Measurements from ENCODE around the gene FAM156A.
A peak's percentile ranks its signal among the peaks of the same experiment; 100 is the strongest.
"Not testable (repeated sequence)": the region's sequence is repeated elsewhere in the genome, so short reads cannot be mapped to it uniquely, and the experiment has no call there.

FAM156A gene

GRCh38 chrX:52958113-52958959 is at the start of gene FAM156A:
FAM156A (minus strand) TSS chrX:52958518; CDS start chrX:52948588, 9,930 bp downstream.
- DNase-seq, result not testable (repeated sequence)

- no peak for DNase-seq
Observed at GRCh38 chrX:53005327-53005726, 47.0 kb upstream of the FAM156A start.

GRCh38 chrX:53004811-53005210 is 46.5 kb upstream of the FAM156A start:
- DNase-seq, result no peak

GRCh38 chrX:53004038-53004437 is 45.7 kb upstream of the FAM156A start:
- no peak for DNase-seq

- DNase-seq, result no peak
Observed at GRCh38 chrX:53003111-53003510, 44.8 kb upstream of the FAM156A start.

DNA sequence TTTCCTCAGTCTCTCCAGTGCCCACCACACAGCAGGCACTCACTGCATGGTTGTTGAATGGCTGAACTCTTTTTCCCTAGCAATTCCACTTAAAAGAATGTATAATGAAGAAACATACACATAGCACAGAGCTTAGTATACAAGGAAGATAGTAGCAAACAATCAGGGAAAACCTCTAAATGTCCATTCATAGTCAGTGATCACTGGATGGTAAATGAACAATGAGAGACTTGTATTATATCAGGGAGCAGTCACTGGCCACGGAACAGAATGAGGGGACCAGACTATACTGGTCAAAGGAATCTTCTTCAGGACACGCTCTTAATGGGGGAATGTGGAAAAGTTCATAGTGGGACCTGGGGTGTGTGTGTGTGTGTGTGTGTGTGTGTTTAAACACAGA is 43.6 kb upstream of the FAM156A start:
- DNase-seq, result no peak

DNA sequence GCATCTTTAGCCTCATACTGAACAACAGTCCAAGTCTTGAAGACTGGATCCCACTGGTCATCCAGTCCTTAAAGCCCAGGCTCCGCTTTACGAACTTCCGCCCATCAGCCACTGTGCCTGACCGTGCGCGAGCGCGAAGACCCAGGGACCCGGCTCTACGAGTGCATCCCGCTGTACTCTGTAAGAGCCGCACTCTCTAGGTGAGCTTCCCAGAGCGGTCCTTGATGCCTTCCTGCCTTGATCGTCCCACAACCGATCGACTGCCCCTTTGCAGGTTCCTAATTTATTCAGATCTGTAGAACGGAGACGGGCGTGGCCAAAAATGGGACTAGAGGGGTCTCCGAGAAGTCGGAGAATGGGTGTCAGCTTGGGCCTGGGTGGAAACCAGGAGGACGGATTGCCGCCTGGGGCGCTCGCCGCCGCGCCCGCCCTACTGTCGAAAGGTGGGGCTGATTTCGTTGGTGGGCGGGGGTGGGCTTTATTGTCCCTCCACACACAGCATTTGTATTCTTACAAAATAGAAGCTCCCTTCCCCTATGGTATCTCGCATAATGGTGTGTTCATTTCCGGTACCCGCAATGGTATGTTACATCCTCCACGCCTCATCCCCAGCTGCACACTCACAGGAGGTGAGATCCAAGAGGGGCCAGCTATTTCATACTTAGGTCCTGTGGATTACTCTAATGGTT is 42.3 kb upstream of the FAM156A start:
- no peak for DNase-seq

DNA sequence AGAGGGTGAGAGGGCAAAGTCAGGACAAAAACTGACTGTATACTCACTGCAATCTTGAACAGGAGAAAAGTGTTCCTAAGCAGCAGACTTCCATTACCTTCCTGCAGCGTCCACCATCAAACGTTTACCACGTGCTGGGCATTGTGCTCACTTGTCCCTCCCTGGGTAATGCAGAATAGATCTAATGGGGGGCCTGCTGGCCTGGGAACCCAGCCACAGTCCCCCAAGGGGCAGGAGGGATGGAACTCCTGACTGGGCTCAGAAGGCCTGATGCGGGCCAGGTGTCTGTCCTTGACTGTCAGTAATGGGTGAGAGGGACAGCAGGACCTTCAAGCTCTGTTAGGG is 37.6 kb upstream of the FAM156A start:
- DNase-seq, result no peak

GRCh38 chrX:52995135-52995986 is 37.0 kb upstream of the FAM156A start:
- peak; percentile 54 for DNase-seq

DNA sequence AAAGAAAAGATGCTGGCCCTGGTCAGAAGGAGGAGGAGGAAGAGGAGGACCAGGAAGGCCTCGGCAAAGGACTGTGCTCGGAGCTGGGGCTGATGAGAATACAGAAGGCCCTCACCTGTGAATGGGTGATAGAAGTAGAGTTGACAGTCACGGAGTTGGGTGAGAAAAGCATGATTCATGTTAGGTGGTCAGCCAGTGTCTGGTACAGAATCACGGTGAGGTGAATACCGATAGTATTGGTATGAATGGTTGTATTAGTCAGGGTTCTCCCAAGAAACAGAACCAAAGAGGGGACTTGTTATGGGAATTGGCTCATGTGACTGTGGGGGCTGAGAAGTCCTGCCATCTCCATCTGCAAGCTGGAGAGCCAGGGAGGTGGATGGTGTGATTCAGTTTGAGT is 32.5 kb upstream of the FAM156A start:
- DNase-seq, result no peak

DNA sequence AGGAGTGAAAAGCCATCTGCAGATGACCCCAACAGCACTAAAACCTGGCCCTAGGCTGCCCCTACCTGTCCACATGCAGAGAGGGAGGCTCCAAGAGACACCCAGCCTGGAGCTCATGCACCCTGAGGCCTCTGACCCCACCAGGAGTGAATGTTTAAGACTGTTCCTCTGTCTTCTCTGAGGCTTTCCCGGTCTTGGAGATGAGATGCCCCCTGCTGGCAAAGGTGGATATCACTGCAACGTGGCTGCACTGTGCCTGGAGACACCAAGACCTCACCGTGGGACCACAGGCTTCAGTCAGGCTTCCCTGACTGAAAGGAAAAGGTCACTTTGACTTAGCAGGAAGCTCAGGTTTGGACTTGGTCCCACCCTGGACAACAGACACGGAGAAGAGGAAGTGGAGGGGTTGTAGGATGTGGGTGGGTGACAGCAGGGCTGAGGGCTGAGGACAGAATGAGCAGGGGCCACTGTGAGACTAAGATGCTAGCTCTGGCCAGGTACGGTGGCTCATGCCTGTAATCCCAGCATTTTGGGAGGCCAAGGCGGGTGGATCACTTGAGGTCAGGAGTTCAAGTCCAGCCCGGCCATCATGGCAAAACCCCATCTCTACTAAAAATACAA is 31.8 kb upstream of the FAM156A start:
- not testable (repeated sequence) for DNase-seq

DNA sequence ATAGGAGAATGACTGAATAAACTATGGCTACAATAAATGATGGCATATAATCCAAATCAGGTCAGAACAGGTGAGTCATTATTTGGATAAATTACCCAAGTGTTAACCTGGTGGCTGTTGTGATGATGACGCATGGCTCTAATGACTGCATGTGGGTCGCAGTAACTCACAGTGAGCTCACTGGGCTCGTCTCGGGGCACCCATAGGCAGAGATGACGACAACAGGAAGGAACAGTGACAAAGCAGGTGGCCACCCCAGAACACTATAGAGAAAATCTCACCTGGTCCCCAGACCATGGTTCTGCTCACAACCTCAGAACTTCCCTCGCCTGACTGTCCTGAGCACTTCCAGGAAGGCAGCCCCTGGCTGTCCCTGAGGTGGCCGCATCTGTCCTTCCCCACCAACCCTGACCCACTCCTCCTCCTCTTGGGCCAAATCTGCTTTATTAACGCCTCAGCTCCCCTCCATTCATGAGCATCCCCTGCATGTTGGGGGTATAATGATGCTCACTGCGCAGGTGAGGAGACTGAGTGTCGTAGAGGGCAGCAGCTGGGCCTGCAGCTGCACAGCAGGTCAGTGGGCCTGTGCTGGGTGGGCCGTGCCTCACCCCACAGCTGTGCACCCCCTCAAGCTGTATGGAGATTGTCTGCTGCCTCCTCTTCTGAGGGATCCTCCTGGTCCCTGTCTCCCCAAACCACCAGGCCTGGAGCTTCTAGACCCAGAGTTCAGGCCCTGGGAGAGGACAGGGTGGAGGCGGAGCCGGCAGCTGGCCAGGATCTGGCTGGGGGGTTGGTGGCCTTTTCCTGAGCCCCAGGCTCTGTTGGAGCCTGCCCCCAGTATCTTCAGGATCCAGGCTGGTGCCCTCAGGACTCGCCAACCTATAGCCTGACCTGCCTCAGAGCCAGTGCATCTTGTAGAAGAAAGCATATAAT is 30.9 kb upstream of the FAM156A start:
- no peak for DNase-seq

- no peak for DNase-seq
Observed at GRCh38 chrX:52983321-52984000, 25.1 kb upstream of the FAM156A start.

DNA sequence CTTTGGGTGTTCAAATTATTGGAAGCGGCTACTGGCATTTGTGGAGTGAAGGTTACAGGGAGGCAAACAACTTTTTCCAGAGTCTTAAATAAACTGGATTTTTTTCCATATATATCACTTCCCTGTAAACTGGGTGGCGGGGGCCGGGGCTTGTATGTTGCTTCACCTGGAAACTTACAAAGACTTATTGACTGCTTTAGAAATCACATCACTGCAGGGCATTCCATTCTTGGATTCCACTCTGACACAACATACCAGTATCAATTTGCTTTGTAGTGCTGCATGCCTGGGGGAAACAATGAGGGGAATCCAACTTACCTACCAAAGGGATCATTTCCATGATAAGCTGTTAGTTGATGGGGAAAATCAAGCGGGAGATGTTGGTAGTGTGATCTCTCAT is 21.7 kb upstream of the FAM156A start:
- DNase-seq, result no peak

- no peak for DNase-seq
Observed at GRCh38 chrX:52979568-52979967, 21.2 kb upstream of the FAM156A start.

DNA sequence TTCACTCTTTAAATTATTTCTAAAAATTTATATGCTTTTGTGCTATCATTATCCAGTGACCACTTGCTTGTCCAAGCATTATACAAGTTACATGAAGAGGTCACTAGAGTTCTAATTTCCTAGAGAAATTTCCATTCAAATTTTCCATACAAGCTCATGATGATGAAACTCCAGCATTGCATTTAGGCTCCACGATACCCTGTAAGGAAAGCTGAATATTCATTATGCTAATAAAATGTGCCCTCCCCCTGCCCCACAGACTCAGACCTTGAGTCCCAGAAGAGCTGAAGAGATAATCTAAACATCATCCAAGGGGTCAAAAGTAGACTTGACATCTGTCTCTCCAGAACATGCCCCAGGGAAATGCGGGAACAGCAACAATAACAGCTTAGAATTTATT is 19.6 kb upstream of the FAM156A start:
- no peak for DNase-seq

DNA sequence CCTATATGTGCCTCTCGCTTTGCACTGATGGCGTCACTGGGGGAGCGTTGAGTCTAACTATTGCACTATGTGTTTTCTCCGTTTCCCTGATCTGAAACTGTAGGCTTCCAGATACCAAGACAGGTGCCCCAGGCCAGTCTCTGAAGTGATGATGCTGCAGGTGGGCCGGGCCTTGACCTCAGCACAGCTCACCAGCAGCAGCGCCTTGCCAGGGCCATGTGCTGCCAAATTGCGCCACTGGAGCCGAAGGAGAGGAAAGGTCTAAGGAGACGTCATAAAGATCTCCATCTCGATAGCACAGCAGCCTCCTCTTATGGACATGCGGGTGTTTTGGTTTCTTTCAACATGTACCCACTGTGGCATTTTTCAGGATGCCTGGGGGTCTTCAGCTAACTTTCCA is 17.3 kb upstream of the FAM156A start:
- DNase-seq, result not testable (repeated sequence)

DNA sequence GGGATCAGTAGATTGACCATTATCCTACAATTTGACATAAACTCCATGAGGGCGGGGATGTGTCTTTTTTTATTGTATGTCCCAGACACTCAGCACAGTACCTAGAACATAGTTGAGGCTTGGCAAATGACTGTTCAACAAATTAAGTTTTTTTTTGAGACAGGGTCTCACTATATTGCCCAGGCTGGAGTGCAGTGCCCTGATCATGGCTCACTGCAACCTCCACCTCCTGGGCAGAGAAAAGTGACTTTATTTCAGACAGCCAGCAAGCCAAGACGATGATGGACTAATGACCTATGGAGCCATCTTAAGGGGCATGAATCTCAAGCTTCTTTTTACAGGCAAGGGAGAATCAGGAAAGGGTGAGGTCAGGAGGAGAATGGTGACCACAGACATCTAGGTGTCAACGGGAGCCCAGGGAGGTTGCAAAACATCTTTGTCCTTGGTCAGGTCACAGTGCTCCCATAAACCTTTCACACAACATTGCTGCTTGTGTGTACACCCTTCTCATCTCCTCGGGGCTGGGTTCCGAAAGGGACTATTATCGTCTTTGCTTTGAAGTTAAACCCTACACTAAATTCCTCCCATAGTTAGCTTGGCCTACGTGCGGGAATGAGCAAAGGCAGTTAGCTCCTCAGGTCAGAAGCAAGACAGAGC is 16.1 kb upstream of the FAM156A start:
- not testable (repeated sequence) for DNase-seq

DNA sequence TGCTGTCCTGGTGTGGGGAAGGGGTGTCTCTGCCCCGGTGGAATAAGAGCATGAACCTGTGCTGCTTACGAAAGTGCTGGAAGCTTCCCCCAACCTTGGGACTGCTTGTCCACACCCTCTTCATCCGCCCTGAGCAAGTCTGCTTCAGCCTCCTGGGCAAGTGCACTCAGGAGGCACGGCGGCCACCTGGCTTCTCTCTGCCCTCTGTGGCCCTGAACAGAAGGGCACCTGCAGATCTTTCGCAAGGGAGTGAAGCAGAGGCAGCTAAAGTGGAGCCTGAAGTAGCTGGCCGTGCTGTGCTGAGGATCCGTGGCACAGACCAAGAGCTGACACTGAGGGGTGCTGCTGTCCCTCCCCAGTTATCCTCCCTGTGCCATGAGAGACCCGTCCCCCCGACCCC is 9.6 kb upstream of the FAM156A start:
- DNase-seq, result not testable (repeated sequence)

DNA sequence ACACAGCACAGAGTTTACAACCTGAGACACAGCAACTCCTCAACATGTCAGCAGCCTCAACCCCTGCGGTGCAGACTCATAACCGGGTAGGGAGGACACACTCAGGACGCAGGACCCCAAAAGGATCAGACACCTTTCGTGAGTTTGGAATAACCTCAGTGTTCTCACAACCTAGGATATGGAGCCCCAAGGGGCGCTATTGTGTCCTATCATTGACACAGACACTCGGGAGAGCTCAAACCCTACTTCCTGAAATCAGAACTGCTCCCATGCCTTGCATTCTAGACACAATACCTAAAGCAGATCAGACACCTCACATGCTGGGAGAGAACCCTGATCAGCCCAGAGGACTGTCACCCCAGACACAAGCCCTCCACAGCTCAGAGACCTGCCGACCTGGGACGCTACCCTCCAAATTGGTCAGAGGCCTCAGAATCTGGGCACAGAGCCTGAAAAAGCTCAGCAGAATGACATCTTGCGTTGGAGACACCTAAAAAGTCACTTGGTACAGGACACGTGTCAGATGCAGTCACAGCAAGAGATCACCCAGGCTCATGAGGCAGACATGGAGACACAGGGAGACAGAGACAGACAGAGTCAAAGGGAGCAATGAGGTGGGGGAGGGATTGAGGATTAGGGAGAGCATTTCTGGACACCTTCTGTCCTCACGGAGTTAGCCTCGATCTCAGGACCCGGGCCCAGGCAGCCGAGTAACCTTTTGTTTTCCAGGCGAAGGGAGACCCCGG is 8.8 kb upstream of the FAM156A start:
- not testable (repeated sequence) for DNase-seq

Data from 8988T (cell line).